ENCODE data around the gene SCN8A.

The SCN8A gene

GRCh38 chr12:51675071-51675803 is 84.2 kb downstream of the SCN8A start:
- DNase-seq = no peak

GRCh38 chr12:51676875-51677274 is 85.8 kb downstream of the SCN8A start:
- DNase-seq = no peak

- no peak for DNase-seq
These were observed 86.4 kb downstream of the SCN8A start for GRCh38 chr12:51677284-51677968.

GRCh38 chr12:51678086-51678724 is 87.2 kb downstream of the SCN8A start:
- DNase-seq = peak; percentile 14 to 19

- DNase-seq = no peak
These were observed 91.9 kb downstream of the SCN8A start for GRCh38 chr12:51682981-51683380.

- DNase-seq = no peak
These were observed 92.8 kb downstream of the SCN8A start for GRCh38 chr12:51683763-51684357.

GRCh38 chr12:51686727-51687126 is 95.7 kb downstream of the SCN8A start:
- no peak for DNase-seq

- DNase-seq = no peak
These were observed 96.1 kb downstream of the SCN8A start for GRCh38 chr12:51687177-51687576.

- DNase-seq = no peak
These were observed 96.6 kb downstream of the SCN8A start for GRCh38 chr12:51687614-51688013.

- DNase-seq = no peak
These were observed 99.0 kb downstream of the SCN8A start for GRCh38 chr12:51689983-51690382.

GRCh38 chr12:51692016-51692415 is 101.0 kb downstream of the SCN8A start:
- DNase-seq = no peak

- DNase-seq = no peak
These were observed 102.5 kb downstream of the SCN8A start for GRCh38 chr12:51693569-51693968.

- no peak for DNase-seq
These were observed 103.1 kb downstream of the SCN8A start for GRCh38 chr12:51694146-51694545.

GRCh38 chr12:51695241-51696010 is 104.4 kb downstream of the SCN8A start:
- DNase-seq = no peak

- no peak for DNase-seq
These were observed 108.2 kb downstream of the SCN8A start for GRCh38 chr12:51699219-51699618.

GRCh38 chr12:51700887-51701286 is 109.9 kb downstream of the SCN8A start:
- no peak for DNase-seq

- DNase-seq = no peak
These were observed 111.6 kb downstream of the SCN8A start for GRCh38 chr12:51702587-51702986.

- no peak for DNase-seq
These were observed 114.4 kb downstream of the SCN8A start for GRCh38 chr12:51705450-51705849.

GRCh38 chr12:51706206-51706605 is 115.2 kb downstream of the SCN8A start:
- DNase-seq = no peak

GRCh38 chr12:51714666-51715065 is 123.6 kb downstream of the SCN8A start:
- no peak for DNase-seq

- DNase-seq = no peak
These were observed 126.4 kb downstream of the SCN8A start for GRCh38 chr12:51717326-51717925.

GRCh38 chr12:51721282-51721940 is 130.4 kb downstream of the SCN8A start:
- DNase-seq = peak; percentile 43 to 70
